HepG2 (cell line): ENCODE measurements around the gene ATL2. TPM values are rescaled to one million over a fixed set of nuclear protein-coding genes. Genes with fewer than 3 reads are reported as not detected.

Source experiments
- ATAC-seq: fragments of 200-7000 bp; cut with Tn5 transposase; 3 replicates; pipeline ENCODE4 v1.9.1; 2020; ENCODE audit warnings: mild to moderate bottlenecking, moderate library complexity
- BruUV-seq: library from RNA; stranded (reverse); fragments of 400-500 nt; replicated peaks from 2 replicates; lab custom pipeline; 2021; lab: Mats Ljungman, UMichigan
- CTCF ChIA-PET: fragments of 300-600 bp; formaldehyde crosslinking; extraction: SDS; loops from one replicate; lab custom pipeline; 2021; ENCODE audit warnings: low total read pairs, inconsistent platforms, low intra/inter-chr PET ratio; lab: Yijun Ruan, JAX
- POLR2A ChIA-PET: fragments of 350-600 bp; sonication (Branson Sonifier 250); formaldehyde crosslinking; loops from one replicate; lab custom pipeline; 2020; ENCODE audit warnings: antibody characterized with exemption, inconsistent platforms; lab: Yijun Ruan, JAX
- DNase-seq: peaks from one replicate; pipeline ENCODE4 v3.0.0-alpha.2; 2015; ENCODE audit warnings: low spot score
- FAIRE-seq: peaks from 3 replicates; lab custom pipeline; 2011; peaks lifted over from hg19 to GRCh38; lab: Jason Lieb, UNC
- H2AFZ ChIP-seq: one replicate; pipeline ENCODE4 v1.6.1; 2011; ENCODE audit warnings: low read length, inconsistent platforms
- H3K27ac ChIP-seq: fragments of 300-600 bp; 3 replicates; pipeline ENCODE4 v1.8.0; 2011; ENCODE audit warnings: mixed run types, mild to moderate bottlenecking, mixed read lengths, low read length, inconsistent platforms; ENCODE audit not compliant: insufficient read depth; ENCODE audit errors: extremely low read length
- H3K27me3 ChIP-seq, 2 experiments: fragments of 200-600 bp in 1 of 2; 2 replicates in 1 of 2; 3 replicates in 1 of 2; pipeline versions ENCODE4 v1.6.0 to v1.8.0; 2011; ENCODE audit warnings: low read length in 2 of 2, mild to moderate bottlenecking in 2 of 2, moderate library complexity in 2 of 2, inconsistent platforms in 1 of 2; ENCODE audit not compliant: insufficient read depth in 2 of 2, control insufficient read depth in 1 of 2
- H3K36me3 ChIP-seq, 2 experiments: fragments of 200-600 bp in 1 of 2; replicated peaks in 1 of 2; 2 replicates in 1 of 2; 3 replicates in 1 of 2; pipeline versions ENCODE4 v1.5.1 to v1.8.0; 2011; ENCODE audit warnings: low read length in 2 of 2, inconsistent platforms in 1 of 2; ENCODE audit not compliant: insufficient read depth in 2 of 2, control insufficient read depth in 1 of 2
- H3K4me1 ChIP-seq: 2 replicates; pipeline ENCODE4 v1.5.1; 2012; ENCODE audit warnings: low read length, inconsistent platforms; ENCODE audit not compliant: insufficient read depth
- H3K4me2 ChIP-seq: 2 replicates; pipeline ENCODE4 v1.6.0; 2011; ENCODE audit warnings: low read depth, low read length, inconsistent platforms
- H3K4me3 ChIP-seq, 3 experiments: fragments of 200-600 bp in 1 of 3; sonication (generic), shearing (Covaris generic) in 1 of 3; replicated peaks in 1 of 3; 2 replicates each; pipeline ENCODE4 v1.5.1; 2011 to 2016; ENCODE audit warnings: low read length in 3 of 3, inconsistent platforms in 2 of 3, low read depth in 2 of 3, mild to moderate bottlenecking in 2 of 3, control low read depth in 1 of 3, mixed read lengths in 1 of 3; ENCODE audit not compliant: insufficient read depth in 1 of 3
- H3K79me2 ChIP-seq: one replicate; pipeline ENCODE4 v1.6.1; 2011; ENCODE audit warnings: low read length, inconsistent platforms; ENCODE audit not compliant: insufficient read depth
- H3K9ac ChIP-seq: 2 replicates; pipeline ENCODE4 v1.6.0; 2011; ENCODE audit warnings: mild to moderate bottlenecking, low read depth, low read length, inconsistent platforms; ENCODE audit not compliant: insufficient read depth
- H3K9me3 ChIP-seq: 2 replicates; pipeline ENCODE4 v1.5.1; 2012; ENCODE audit warnings: mild to moderate bottlenecking, low read length
- H4K20me1 ChIP-seq: 2 replicates; pipeline ENCODE4 v1.6.0; 2011; ENCODE audit warnings: inconsistent platforms, mild to moderate bottlenecking, low read length, moderate library complexity; ENCODE audit not compliant: insufficient read depth
- ATRX ChIP-seq: sonication (generic); formaldehyde crosslinking; IDR thresholded peaks from 2 replicates; pipeline ENCODE4 v1.4.0; 2020; ENCODE audit warnings: missing genetic modification reagents, borderline replicate concordance
- CREM ChIP-seq, 2 experiments: sonication (generic) in 1 of 2; formaldehyde crosslinking in 1 of 2; IDR thresholded peaks; 2 replicates each; pipeline versions ENCODE4 v1.4.0 to v1.6.1; 2016 to 2020; ENCODE audit warnings: antibody characterized with exemption in 1 of 2, mild to moderate bottlenecking in 1 of 2, missing genetic modification reagents in 1 of 2
- KDM6A ChIP-seq: IDR thresholded peaks from 2 replicates; pipeline ENCODE4 v1.6.1; 2016; ENCODE audit warnings: low read depth
- NR0B2 ChIP-seq: sonication (generic); formaldehyde crosslinking; IDR thresholded peaks from 2 replicates; pipeline ENCODE4 v1.4.0; 2020; ENCODE audit warnings: mild to moderate bottlenecking, missing genetic modification reagents
- RFX3 ChIP-seq: IDR thresholded peaks from 2 replicates; pipeline ENCODE4 v1.6.1; 2016; ENCODE audit warnings: missing biosample characterization, missing genetic modification reagents
- ZFP37 ChIP-seq: sonication (generic); formaldehyde crosslinking; IDR thresholded peaks from 2 replicates; pipeline ENCODE4 v1.4.0; 2020; ENCODE audit warnings: missing genetic modification reagents, borderline replicate concordance
- ZNF451 ChIP-seq: sonication (generic); formaldehyde crosslinking; IDR thresholded peaks from 2 replicates; pipeline ENCODE4 v1.5.0; 2020; ENCODE audit warnings: mild to moderate bottlenecking, missing genetic modification reagents
- ZNF615 ChIP-seq: sonication (generic); formaldehyde crosslinking; IDR thresholded peaks from 2 replicates; pipeline ENCODE4 v1.5.0; 2020; ENCODE audit warnings: mild to moderate bottlenecking, missing genetic modification reagents, borderline replicate concordance
- ZNF782 ChIP-seq: sonication (generic); formaldehyde crosslinking; IDR thresholded peaks from 2 replicates; pipeline ENCODE4 v1.4.0; 2020; ENCODE audit warnings: missing genetic modification reagents, mild to moderate bottlenecking, borderline replicate concordance
- ZNF891 ChIP-seq: sonication (generic); formaldehyde crosslinking; IDR thresholded peaks from 2 replicates; pipeline ENCODE4 v1.5.0; 2020; ENCODE audit warnings: mild to moderate bottlenecking, missing genetic modification reagents
- WGBS: methylation state at CpG from one replicate; pipeline ENCODE4 v1.1.6; 2017; ENCODE audit warnings: low lambda C conversion rate; 5-methylcytosine and 5-hydroxymethylcytosine counted together
- in situ Hi-C: cut with HindIII; loops from 2 replicates; pipeline ENCODE4 v1.10.0; 2017; ENCODE audit warnings: low pct_unique_long_range_greater_than_20kb; ENCODE audit not compliant: extremely low pct_ligation_motif_present
- intact Hi-C: fragments of 100-400 bp; cut with micrococcal nuclease; formaldehyde crosslinking; loops from one replicate; pipeline ENCODE4 v1.10.0; 2022; ENCODE audit not compliant: unreplicated experiment
- polyA plus RNA-seq, 8 experiments: library from polyadenylated mRNA; depleted of rRNA in 3 of 8; stranded (reverse) in 7 of 8; unstranded in 1 of 8; fragments of >200 nt; fragmentation: Illumina TruSeq in 4 of 8; extraction: Trizol in 4 of 8; gene quantifications; 2 replicates each; pipeline versions ENCODE4 v1.2.1 to v1.2.3, GENCODE V29; 2011 to 2016; ENCODE audit warnings: low read depth in 4 of 8, missing spikeins in 1 of 8, mixed read lengths in 1 of 8; ENCODE audit not compliant: insufficient read depth in 1 of 8
- total RNA-seq, 5 experiments: library from RNA; depleted of rRNA; stranded (reverse); fragments of >200 nt; fragmentation: Illumina TruSeq; extraction: Trizol; gene quantifications; 2 replicates each; pipeline ENCODE4 v1.2.3, GENCODE V29; 2016; ENCODE audit warnings: low read depth in 1 of 5
- TF ChIP-seq, protein P1 (sequence below): IDR thresholded peaks from 2 replicates; pipeline ENCODE4 v1.6.1; 2018; ENCODE audit warnings: missing genetic modification reagents

The ATL2 gene
- total and polyA plus RNA-seq, 2 of the 13 experiments (the other 11 are each of a cell fraction or from before 2014, with no cell fraction given), result 56.5 to 119 TPM

DNA sequence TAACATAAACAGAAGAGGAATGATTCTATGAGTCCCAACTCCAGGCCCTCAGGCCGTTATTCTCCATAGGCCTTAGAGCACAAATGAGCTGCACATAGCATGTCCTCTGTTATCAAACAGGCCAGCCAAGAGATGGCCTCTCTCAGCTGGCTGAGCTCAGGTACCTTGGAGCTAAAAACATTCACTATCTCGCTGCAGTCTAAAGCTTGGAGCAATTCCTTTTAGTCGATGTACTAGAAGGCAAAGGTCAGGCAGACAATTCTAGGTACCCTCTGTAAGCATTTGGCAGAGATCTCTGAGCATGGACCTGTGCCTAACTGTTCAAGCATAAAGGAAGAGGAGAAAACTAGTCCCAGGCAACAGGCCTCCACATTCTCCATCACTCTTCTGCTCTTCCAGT, 38.0 kb upstream of the ATL2 start:
- Histone ChIP-seq H3K36me3 (no peaks in the 10 kb centered on the region), H3K27ac (no peak overlapping the region), H3K9ac (no peak overlapping the region), H3K4me3 (no peak overlapping the region), H3K4me2 (no peak overlapping the region)
- intact Hi-C loops, result no loop called here
- in situ Hi-C loops, result no loop called here
- CTCF ChIA-PET, result no interaction called here
- TF ChIP-seq ZNF451 (CRISPR knock-in tag) (no peak), KDM6A (no peak), CREM (IDR thresholded peaks at IDR 0.05) (no peak), CREM (CRISPR knock-in tag; IDR thresholded peaks at IDR 0.05) (no peak), ATRX (CRISPR knock-in tag) (no peak), ZNF891 (no peak), ZNF615 (CRISPR knock-in tag) (no peak), ZFP37 (no peak), ZNF782 (CRISPR knock-in tag) (no peak), RFX3 (CRISPR knock-in tag) (no peak), NR0B2 (CRISPR knock-in tag) (no peak)
- TF ChIP-seq, protein P1, sequence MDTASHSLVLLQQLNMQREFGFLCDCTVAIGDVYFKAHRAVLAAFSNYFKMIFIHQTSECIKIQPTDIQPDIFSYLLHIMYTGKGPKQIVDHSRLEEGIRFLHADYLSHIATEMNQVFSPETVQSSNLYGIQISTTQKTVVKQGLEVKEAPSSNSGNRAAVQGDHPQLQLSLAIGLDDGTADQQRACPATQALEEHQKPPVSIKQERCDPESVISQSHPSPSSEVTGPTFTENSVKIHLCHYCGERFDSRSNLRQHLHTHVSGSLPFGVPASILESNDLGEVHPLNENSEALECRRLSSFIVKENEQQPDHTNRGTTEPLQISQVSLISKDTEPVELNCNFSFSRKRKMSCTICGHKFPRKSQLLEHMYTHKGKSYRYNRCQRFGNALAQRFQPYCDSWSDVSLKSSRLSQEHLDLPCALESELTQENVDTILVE (CRISPR knock-in tag), result no peak
- TF ChIP-seq, all 625 proteins: peak for 0
- Histone ChIP-seq H4K20me1 (no peaks in the 10 kb centered on the region), H3K9me3 (peaks cover 20% of the 10 kb centered on the region), H2AFZ (no peak overlapping the region), H3K4me1 (peaks cover 24% of the 10 kb centered on the region), H3K27me3 (peaks cover 0 to 4% of the 10 kb centered on the region in 2 experiments; a peak in 3 of 5 replicates), H3K79me2 (no peaks in the 10 kb centered on the region)
- peak; percentile 43; the same call in 2 of the 3 replicates for ATAC-seq
- 3% methylated on average over 3 of the region's 3 CpGs for WGBS
- POLR2A ChIA-PET, result no interaction called here
- no peak for FAIRE-seq
- BruUV-seq, result no TSS peak
- DNase-seq, result no peak
